Stomach (tissue), 9 donors: ENCODE data around the gene SLC16A13. TPM values are rescaled to one million over a fixed set of nuclear protein-coding genes. Genes with fewer than 3 reads are reported as not detected.
A peak's percentile ranks its signal among the peaks of the same experiment; 100 is the strongest.

Experiments used
- DNase-seq, 2 donors: peaks; one replicate each; pipeline versions ENCODE4 v3.0.0 to v3.0.0-alpha.2; 2013 to 2019
- H3K27ac ChIP-seq, 5 donors: fragments of 200-600 bp in 4 of 5; sonication (generic) in 4 of 5; one replicate each; pipeline ENCODE4 v1.5.1; 2013 to 2019; ENCODE audit warnings: mild to moderate bottlenecking in 1 of 5, moderate library complexity in 1 of 5
- H3K27me3 ChIP-seq, 3 donors: fragments of 200-600 bp; sonication (generic); one replicate each; pipeline ENCODE4 v1.5.1; 2017 to 2019; ENCODE audit warnings: mixed run types in 1 of 3
- H3K36me3 ChIP-seq, 4 donors: fragments of 200-600 bp; sonication (generic); 1 replicate in 3 of 4; 2 replicates in 1 of 4; pipeline ENCODE4 v1.5.1; 2016 to 2019
- H3K4me1 ChIP-seq, 4 donors: fragments of 200-600 bp; sonication (generic); one replicate each; pipeline ENCODE4 v1.5.1; 2016 to 2019
- H3K4me3 ChIP-seq, 4 donors: fragments of 200-600 bp; sonication (generic) in 3 of 4; one replicate each; pipeline ENCODE4 v1.5.1; 2016 to 2019; ENCODE audit warnings: mild to moderate bottlenecking in 1 of 4
- H3K9me3 ChIP-seq, 4 donors: fragments of 200-600 bp; sonication (generic); one replicate each; pipeline ENCODE4 v1.5.1; 2016 to 2019
- CTCF ChIP-seq, 7 experiments: fragments of 450-650 bp in 4 of 7; fragments of 200-600 bp in 3 of 7; sonication (generic) in 3 of 7; IDR thresholded peaks; one replicate each; pipeline ENCODE4 v1.5.1; 2016 to 2019; ENCODE audit warnings: antibody characterized with exemption in 7 of 7, control low read depth in 2 of 7, mild to moderate bottlenecking in 1 of 7
- EP300 ChIP-seq: sonication (generic); formaldehyde crosslinking; IDR thresholded peaks from one replicate; pipeline ENCODE4 v1.6.1; 2017; ENCODE audit warnings: antibody characterized with exemption
- POLR2A ChIP-seq, 4 donors: fragments of 450-650 bp; IDR thresholded peaks; one replicate each; pipeline ENCODE4 v1.6.1; 2016; ENCODE audit warnings: antibody characterized with exemption in 4 of 4, control low read depth in 2 of 4, mild to moderate bottlenecking in 1 of 4, moderate library complexity in 1 of 4
- POLR2AphosphoS5 ChIP-seq, 3 donors: sonication (generic); formaldehyde crosslinking; IDR thresholded peaks; one replicate each; pipeline ENCODE4 v1.6.1; 2016; ENCODE audit warnings: antibody characterized with exemption in 3 of 3
- WGBS, 5 donors: extraction: QIAGEN DNeasy Blood & Tissue Kit in 3 of 5; methylation state at CpG; one replicate each; pipeline versions ENCODE4 v1.1.5 to v1.1.7; 2013 to 2018; 5-methylcytosine and 5-hydroxymethylcytosine counted together
- intact Hi-C: fragments of 100-400 bp; cut with DNase I; formaldehyde crosslinking; loops from one replicate; pipeline ENCODE4 v1.15.1; 2023; ENCODE audit warnings: low total_unique reads
- polyA plus RNA-seq, 3 donors: library from polyadenylated mRNA; stranded (reverse); fragments of 200-250 nt; gene quantifications; one replicate each; pipeline ENCODE4 v1.2.3, GENCODE V29; 2013
- total RNA-seq, 5 donors: library from RNA; depleted of rRNA; stranded (reverse); fragments of >200 nt; gene quantifications; one replicate each; pipeline versions ENCODE4 v1.1.0 to v1.2.3, GENCODE V29; 2014 to 2016
- donor health status: healthy with polysubstance abuse.
- donor health status: Bipolar disorder and iron deficiency.
- donor health status: healthy.

SLC16A13 gene
- total and polyA plus RNA-seq, 8 donors, result 0.56 to 2.9 (median 1.4) TPM; not detected in 5

- DNase-seq, result no peak
- TF ChIP-seq POLR2AphosphoS5 (IDR thresholded peaks at IDR 0.05) (no peak), CTCF (IDR thresholded peaks at IDR 0.05) (no peak), POLR2A (IDR thresholded peaks at IDR 0.05) (no peak), EP300 (no peak)
- H3K27me3 ChIP-seq, result peaks cover 0 to 12% (median 6%) of the 10 kb centered on the region in 3 donors
- WGBS, 5 donors, result 60 to 83% (median 71%) methylated on average over 12 of the region's 12 CpGs
- H3K36me3 ChIP-seq, result peaks cover 4 to 15% (median 14%) of the 10 kb centered on the region in 4 donors
- peak overlapping the region; percentile 49 to 57 (median 52) for H3K4me3 ChIP-seq
- intact Hi-C loops, result no loop called here
- H3K4me1 ChIP-seq, result peaks cover 45 to 86% (median 70%) of the 10 kb centered on the region in 4 donors
- peak overlapping the region; percentile 7 to 99 (median 97) for H3K27ac ChIP-seq
- no peaks in the 10 kb centered on the region for H3K9me3 ChIP-seq
These were observed 18.0 kb upstream of the SLC16A13 start for GRCh38 chr17:7017827-7018200.

GRCh38 chr17:7018331-7018964 lies 17.4 kb upstream of the SLC16A13 start:
- Histone ChIP-seq H3K9me3 (no peaks in the 10 kb centered on the region), H3K27ac (peak overlapping the region; percentile 53 to 99 (median 97)), H3K36me3 (peaks cover 4 to 15% (median 14%) of the 10 kb centered on the region in 4 donors), H3K4me1 (peaks cover 50 to 87% (median 72%) of the 10 kb centered on the region in 4 donors), H3K4me3 (peak overlapping the region; percentile 49 to 57 (median 52)), H3K27me3 (peaks cover 0 to 18% (median 10%) of the 10 kb centered on the region in 3 donors)
- TF ChIP-seq EP300 (no peak), POLR2AphosphoS5 (IDR thresholded peaks at IDR 0.05) (peak in 1 of 3 donors; percentile 16)
- intact Hi-C loops, result no loop called here
- no peak for DNase-seq
- 71 to 77% (median 72%) methylated on average over 10 of the region's 10 CpGs for WGBS, 5 donors

- Histone ChIP-seq H3K4me3 (peak overlapping the region; percentile 49 to 57 (median 52)), H3K36me3 (peaks cover 4 to 15% (median 14%) of the 10 kb centered on the region in 4 donors), H3K27me3 (peaks cover 3 to 24% (median 10%) of the 10 kb centered on the region in 3 donors), H3K9me3 (no peaks in the 10 kb centered on the region), H3K4me1 (peaks cover 45 to 84% (median 72%) of the 10 kb centered on the region in 4 donors), H3K27ac (peak overlapping the region; percentile 65 to 99 (median 97))
- no peak for DNase-seq
- 39 to 49% (median 43%) methylated on average over 10 of the region's 10 CpGs for WGBS, 5 donors
- TF ChIP-seq EP300 (no peak), CTCF (IDR thresholded peaks at IDR 0.05) (no peak), POLR2A (IDR thresholded peaks at IDR 0.05) (no peak), POLR2AphosphoS5 (IDR thresholded peaks at IDR 0.05) (no peak)
- intact Hi-C loops, result no loop called here
These were observed 16.4 kb upstream of the SLC16A13 start for GRCh38 chr17:7019367-7019766.

GRCh38 chr17:7019839-7020519 lies 15.8 kb upstream of the SLC16A13 start:
- TF ChIP-seq POLR2AphosphoS5 (IDR thresholded peaks at IDR 0.05), result no peak
- TF ChIP-seq EP300, result no peak
- TF ChIP-seq CTCF (IDR thresholded peaks at IDR 0.05), result no peak
- no peak for TF ChIP-seq POLR2A (IDR thresholded peaks at IDR 0.05)
- no peaks in the 10 kb centered on the region for H3K9me3 ChIP-seq
- intact Hi-C loops, result no loop called here
- peaks cover 3 to 24% (median 10%) of the 10 kb centered on the region in 3 donors for H3K27me3 ChIP-seq
- WGBS, 5 donors, result 12 to 20% (median 17%) methylated on average over 11 to 16 of the region's 16 CpGs
- peak; percentile 57 to 82 for DNase-seq
- H3K27ac ChIP-seq, result peak overlapping the region; percentile 65 to 99 (median 97)
- peaks cover 4 to 15% (median 14%) of the 10 kb centered on the region in 4 donors for H3K36me3 ChIP-seq
- H3K4me1 ChIP-seq, result peaks cover 45 to 83% (median 73%) of the 10 kb centered on the region in 4 donors
- H3K4me3 ChIP-seq, result peak overlapping the region; percentile 49 to 57 (median 52)
